GM19452 (cell line): Measurements from ENCODE around the gene ANKRD39.
A peak's percentile ranks its signal among the peaks of the same experiment; 100 is the strongest.

Experiments used
- ATAC-seq: cut with Tn5 transposase; IDR thresholded peaks from one replicate; pipeline ENCODE4 v1.9.1; 2021; ENCODE audit not compliant: unreplicated experiment

Gene ANKRD39

GRCh38 chr2:96888072-96889011 is 30.5 kb upstream of the ANKRD39 start:
- ATAC-seq: no peak

- no peak for ATAC-seq
These were observed 29.7 kb upstream of the ANKRD39 start for GRCh38 chr2:96887493-96888012.

- no peak for ATAC-seq
These were observed 27.9 kb upstream of the ANKRD39 start for GRCh38 chr2:96885432-96886347.

GRCh38 chr2:96884299-96885094 is 26.7 kb upstream of the ANKRD39 start:
- no peak for ATAC-seq

GRCh38 chr2:96883306-96883705 is 25.5 kb upstream of the ANKRD39 start:
- no peak for ATAC-seq

GRCh38 chr2:96882906-96883305 is 25.1 kb upstream of the ANKRD39 start:
- ATAC-seq: no peak

GRCh38 chr2:96882230-96882629 is 24.4 kb upstream of the ANKRD39 start:
- ATAC-seq: no peak

- no peak for ATAC-seq
These were observed 23.8 kb upstream of the ANKRD39 start for GRCh38 chr2:96881349-96882195.

GRCh38 chr2:96880891-96881273 is 23.1 kb upstream of the ANKRD39 start:
- no peak for ATAC-seq

- no peak for ATAC-seq
These were observed 21.8 kb upstream of the ANKRD39 start for GRCh38 chr2:96879545-96880040.

- no peak for ATAC-seq
These were observed 21.2 kb upstream of the ANKRD39 start for GRCh38 chr2:96878796-96879544.

- ATAC-seq: no peak
These were observed 20.4 kb upstream of the ANKRD39 start for GRCh38 chr2:96878171-96878570.

- ATAC-seq: no peak
These were observed 19.8 kb upstream of the ANKRD39 start for GRCh38 chr2:96877631-96878092.

- ATAC-seq: no peak
These were observed 19.2 kb upstream of the ANKRD39 start for GRCh38 chr2:96877042-96877451.

GRCh38 chr2:96876269-96877041 is 18.6 kb upstream of the ANKRD39 start:
- ATAC-seq: no peak

- ATAC-seq: no peak
These were observed 17.9 kb upstream of the ANKRD39 start for GRCh38 chr2:96875498-96876268.

GRCh38 chr2:96874198-96874831 is 16.5 kb upstream of the ANKRD39 start:
- ATAC-seq: peak; percentile 55
